HG02852 (cell line): ENCODE data around the gene ADCY5.

Experiments
- ATAC-seq: cut with Tn5 transposase; IDR thresholded peaks from one replicate; pipeline ENCODE4 v1.9.1; 2021; ENCODE audit warnings: mild to moderate bottlenecking, moderate library complexity; ENCODE audit not compliant: unreplicated experiment

The ADCY5 gene

DNA sequence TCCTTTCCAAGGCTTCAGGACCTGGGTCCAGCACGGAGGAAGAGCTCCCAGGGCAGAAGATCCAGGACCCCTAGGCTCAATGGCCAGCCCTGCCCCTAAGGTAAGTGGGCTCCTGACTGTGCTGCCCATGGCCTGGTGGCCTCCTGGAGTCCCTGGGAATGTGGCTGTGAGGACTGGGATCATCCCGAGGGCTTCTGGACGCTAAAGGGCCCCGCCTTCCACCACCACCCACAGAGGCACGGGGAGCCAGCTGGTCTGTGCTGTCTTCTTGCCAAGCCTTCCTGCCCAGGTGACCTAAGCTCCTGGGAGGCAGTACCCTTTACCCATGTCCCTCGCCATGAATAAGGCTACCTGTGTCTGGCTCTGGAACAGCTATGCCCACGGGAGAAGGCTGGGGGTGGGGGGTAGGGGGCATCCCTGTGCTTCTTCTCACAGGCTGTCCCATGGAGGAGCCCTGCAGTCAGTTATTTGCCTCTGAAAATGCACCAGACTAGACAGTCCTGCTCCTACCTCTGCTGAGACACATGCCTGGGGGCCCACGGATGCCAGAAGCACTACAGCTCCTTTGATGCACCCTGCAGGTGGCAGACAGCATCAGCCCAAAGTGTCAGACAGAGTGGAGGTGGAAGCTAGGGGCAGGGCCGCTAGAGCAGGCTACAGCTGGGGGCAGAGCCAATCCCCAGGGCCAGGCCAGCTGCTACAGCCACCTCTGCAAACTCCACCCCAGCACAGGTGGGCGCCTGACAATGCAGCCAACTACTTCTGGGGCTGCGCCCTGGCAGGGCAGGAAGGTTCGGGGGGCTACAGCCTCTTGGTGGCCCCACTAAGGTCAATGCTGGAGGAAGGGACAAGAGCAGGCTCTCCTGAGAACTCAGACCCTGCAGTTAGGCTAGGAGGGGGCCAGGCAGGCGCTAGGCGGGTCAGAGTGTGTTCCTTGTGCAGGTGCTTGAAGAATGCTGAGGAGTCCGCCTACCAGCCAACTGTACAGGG, 156.3 kb downstream of the ADCY5 start:
- no peak for ATAC-seq

DNA sequence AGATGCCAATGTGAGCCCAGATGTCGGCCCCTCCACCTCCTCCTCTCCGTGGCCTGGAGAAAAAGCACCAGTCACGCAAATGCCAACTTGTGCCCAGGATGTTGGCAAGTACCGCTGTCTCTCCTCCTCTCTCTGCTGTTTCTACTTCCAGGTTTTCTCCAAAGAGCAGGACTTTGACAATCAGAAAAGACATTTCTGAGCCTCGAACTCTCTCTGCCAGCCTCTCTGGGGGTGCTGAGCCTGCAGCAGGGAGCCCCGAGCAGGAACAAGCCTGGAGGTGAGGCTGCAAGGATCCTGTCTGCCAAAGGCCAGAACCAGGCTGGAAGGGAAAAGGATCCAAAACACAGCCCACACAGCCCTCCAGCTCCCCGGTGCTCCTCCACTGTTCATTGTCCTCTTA, 157.5 kb downstream of the ADCY5 start:
- no peak for ATAC-seq

DNA sequence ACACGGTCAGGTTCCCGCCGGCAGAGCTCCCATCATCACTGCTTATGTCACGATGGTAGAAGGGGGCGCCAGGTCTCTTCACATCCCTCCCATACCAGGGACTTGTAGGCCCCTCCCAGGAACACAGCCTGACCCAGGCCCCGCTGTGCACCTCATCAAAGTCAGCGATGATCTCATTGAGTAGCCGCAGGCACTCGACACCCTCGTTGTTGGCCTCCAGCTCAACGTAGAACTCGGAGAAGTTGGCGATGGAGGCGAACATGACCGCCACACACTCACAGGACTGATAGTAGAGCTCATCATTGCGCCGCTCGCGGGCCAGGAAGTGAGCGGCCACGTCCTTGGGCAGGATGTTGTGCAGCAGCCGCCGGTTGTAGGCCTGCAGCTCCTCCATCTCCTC, 157.9 kb downstream of the ADCY5 start:
- ATAC-seq: no peak

DNA sequence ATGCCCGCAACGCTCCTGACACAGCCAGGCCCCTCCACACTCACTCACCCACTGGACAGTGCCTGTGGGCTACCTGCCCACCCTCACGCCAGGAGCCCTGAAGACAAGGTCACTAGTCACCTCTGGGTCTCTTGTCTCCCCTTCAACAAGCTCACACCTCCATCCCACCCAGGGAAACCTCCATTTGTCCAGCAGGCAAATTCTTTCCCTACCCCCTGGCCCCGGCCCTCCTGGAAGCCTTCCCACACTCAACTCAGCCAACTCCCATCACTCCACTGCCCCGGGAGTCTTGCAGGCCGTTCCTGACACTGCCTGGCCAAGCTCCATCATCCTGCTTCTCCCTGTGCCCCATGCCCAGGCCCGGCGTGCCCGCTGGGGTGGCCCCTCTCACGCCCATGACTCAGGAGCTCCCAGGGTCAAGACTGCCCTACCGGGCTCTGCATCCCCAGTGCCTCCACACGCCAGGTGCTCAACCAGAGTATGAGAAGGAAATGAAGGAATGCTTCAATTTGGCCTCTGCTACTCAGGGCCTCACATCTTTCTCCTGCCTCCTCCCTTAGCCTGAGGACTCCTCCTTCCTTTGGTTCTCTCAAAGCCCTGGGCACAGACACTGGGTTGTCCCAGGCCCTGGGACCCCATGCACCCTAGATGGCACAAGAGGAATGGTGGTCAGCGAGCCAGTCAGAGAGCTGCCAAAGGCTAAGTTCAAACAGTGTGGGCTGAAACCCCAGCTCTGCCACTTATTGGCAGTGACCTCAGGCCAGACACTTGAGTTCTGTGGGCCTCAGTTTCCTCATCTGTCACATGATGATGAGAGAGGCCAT, 158.6 kb downstream of the ADCY5 start:
- no peak for ATAC-seq

DNA sequence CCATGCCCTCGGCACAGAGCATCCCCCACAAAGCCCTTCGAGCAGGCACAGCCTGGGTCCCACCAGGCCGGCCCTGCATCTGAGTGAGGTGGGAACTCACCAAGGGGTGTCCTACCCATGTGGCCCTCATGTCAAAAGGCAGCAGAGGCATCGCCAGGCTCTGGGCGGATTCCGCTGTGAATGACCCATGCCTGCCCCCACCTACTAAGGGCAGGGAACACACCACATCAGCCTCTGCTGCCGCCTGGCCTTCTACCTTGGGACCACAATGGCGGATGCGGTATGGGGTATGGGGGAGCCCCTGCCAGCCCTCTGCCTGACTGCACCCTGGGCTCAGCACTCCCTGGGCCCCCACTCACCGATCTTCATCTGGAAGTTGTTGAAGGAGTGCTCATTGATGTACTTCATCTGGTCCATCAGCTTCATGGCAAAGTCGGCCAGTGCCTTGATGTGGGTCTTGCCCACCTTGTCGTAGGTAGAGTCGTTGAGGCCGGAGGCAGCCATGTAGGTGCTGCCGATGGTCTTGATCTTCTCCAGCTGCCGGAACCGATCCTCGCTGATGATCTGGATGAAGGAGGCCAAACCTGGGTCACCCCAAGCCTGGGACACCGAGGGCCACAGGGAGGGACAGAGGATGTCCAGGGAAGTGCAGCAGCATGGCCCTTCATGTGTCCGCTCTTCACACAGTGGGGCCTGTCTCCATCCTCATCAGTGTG, 159.3 kb downstream of the ADCY5 start:
- ATAC-seq: no peak

DNA sequence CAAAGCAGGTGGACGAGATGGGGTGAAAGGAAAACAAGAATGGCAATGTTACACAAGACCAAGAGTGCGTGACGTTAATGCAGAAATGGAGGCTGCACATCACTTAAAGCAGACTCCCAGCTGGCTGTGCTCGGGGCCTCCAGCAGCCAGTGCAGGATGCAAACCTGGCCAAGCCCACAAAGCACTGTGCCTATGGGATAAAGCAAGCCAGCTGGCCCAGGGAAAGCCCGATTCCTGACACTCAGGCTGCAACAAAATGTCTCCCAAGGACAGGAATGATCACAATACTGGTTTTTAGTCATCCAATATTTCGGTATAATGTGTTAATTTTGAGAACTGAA, 161.0 kb downstream of the ADCY5 start:
- no peak for ATAC-seq

DNA sequence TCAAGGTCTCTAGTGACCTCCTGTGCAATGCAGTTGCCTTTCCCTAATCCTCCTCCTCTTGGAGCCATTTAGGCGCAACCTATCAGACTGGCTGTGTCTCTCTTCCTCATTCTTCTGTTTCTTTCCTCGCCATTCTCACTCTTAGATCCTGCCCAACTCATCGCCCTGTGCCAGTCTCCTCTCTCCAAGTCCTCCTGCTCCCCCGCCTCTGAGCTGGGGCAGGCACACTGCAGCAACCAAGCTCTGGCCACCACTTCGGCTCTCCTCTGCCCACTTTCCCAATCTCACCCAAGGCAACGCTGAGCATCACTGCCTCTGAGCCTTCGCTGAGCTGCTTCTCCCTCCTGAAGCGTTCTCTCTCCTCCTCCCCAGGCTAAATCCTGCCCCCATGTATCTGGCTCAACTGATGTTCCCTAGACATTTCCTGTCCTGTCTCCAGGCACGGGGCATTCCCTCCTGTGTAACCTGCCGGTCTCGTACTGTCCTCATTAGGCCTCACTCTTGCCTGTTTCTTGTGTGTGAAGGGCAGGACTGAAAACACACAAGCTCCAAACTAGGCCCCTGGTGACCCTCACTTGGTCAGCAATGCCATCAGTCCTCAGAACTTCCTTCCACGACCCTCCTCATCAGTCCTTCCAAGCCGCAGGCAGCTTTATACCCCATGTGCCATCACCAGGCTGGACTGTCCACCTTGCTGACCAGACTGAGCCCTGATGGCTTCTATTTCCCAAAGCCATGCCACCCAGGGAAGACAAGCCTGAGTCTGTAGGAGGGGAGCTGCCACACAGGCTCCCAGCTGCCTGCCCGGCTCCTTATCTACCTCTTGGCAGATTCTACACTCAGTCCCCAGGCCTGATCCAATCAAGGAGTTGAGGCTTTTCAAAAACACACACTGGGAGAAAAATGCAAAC, 161.6 kb downstream of the ADCY5 start:
- ATAC-seq: no peak

DNA sequence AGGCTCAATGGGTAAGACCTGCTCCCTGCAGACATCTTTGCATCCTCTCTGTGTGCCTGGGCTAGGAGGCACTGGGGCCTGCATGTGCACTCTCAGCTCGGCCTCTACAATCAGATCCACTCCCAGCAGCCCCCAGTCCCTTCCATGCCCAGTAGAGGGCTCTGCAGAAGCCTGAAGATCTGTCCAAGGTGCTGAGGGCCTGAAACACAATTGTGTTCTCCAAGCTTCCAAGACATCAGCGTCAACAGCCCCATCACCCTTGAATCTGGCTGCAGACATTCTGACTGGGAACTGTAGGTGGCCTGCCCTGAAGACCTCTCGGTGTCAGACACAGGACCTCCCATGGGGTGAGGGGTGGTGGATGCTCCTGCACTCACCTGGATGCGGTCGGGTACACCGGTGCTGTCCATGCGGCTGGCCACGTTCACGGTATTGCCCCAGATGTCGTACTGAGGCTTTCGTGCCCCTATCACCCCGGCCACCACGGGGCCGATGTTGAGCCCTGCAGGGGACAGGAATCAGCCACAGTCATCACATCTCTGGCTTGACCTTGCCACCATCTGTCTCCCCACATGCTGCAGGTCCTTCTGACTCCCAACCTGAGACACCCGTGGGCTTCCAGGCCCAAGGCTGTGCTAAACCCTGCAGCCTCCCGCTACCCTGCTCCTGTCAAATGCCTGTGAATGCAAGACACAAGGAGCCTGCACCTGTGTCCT, 162.4 kb downstream of the ADCY5 start:
- no peak for ATAC-seq

DNA sequence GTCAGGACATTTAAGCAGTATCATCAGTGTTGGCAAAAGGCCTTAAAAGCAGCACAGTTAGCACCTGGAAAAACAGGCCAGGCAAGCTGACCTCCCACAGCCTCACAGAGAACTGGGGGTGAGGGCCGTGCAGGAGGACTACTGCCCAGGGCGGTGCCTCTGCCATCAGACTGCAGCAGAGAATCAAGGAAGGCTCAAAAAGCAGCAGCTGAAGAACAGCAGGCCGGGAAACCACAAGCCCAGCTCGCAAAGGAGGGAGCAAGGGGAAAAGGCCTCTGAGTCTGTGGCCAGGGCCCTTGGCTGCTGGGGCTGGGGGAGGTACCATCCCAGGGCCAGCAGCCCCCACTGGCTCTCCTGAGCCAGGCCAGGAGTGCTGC, 163.0 kb downstream of the ADCY5 start:
- no peak for ATAC-seq

DNA sequence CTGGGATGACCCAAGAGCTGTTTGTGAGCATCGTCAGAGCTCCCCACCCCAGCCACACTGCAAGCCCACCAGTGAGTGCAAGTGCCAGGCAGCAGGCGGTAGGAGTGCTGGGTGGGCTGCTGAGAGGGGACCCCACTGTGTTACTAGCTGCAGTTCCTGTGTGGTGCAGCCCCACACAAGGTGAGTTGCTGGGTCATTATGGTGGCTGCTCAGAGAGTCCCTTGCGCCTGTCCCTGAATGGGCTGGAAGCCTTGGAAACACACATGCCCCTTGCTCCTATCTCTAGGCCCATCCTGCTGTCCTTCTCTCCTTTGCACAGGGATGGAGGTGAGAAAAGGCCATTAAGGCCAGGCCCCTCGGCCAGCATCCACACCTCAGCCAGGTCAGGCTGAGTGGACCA, 163.4 kb downstream of the ADCY5 start:
- no peak for ATAC-seq

DNA sequence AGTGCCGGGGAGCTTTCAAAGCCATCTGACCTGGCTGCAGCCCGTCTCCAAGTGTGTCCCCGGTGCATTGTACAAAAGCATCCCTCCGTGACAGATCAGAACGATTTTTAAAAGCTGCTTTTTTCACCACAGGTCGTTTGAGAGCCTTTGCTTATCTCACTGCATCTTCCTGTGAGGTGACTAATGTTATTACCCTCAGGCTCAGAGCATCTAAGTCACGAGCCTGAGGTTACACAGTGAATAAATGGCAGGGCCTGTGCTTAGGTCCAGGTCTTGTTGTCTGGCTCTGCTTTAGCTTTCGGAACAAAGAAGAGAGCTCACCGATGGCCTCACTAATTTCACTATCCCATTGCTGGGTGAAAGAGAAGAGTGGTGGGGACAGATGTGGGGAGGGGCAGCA, 163.8 kb downstream of the ADCY5 start:
- no peak for ATAC-seq

DNA sequence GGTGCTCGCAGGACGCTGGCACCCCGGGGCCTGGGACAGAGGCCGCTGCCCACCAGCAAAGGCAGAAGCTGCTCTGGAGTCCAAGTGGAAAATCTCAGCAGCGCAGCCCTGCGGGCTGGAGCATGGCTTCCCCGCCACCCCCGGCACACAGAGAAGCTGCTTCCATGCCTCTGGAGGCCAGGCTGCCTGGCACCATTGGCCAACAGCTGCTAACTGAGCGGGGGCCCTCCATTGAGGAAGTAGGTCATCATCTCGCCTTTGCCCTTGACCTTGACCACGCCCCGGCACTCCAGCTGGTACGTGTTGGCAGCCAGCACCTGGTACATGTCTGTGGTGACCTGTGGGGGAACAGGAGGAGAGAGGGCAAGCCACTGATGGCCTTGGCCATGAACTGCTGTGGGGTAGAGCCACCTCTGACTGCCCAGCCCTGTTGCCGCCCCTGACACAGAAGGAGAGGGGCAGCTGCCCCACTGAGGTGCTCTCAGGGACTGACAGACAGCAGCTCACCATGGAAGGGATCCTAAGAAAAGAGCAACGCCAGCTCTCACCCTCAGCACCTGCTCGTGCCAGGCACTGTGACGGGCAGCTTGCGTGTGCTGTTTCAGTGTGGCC, 164.4 kb downstream of the ADCY5 start:
- no peak for ATAC-seq

DNA sequence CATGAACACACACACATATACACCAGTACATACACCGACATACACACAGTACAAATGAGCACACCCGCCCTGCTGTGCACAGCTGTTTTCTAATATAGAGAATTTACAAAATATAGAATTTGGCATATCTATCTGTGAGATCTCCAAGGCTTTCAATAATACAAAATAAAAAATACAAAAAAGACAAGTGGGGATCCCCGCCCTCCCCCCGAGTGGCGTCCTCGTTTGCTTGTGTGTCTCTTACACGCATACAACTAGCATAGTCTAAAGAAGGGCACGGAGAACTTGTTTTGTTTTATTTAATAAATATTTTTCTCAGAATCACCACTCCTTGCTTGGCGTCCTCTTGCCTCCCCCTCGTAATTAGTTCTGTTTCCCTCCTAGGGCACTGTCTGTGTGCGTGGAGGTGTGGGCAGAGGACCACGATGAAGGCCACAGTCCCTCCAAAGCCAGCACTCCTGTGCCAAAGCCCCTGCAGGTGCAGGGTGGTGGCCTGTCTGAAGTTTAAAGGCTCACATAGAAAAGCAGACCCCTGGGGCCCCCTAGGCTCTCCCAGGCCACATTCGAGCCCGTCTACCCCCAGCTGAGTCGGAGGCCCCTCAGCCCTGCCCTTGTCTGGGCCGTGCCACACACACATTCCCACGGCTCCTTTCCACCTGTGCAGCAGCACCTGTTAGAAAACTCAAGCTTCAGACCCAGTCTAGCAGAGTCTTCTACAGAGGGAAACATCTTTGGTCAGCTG, 165.1 kb downstream of the ADCY5 start:
- ATAC-seq: no peak

DNA sequence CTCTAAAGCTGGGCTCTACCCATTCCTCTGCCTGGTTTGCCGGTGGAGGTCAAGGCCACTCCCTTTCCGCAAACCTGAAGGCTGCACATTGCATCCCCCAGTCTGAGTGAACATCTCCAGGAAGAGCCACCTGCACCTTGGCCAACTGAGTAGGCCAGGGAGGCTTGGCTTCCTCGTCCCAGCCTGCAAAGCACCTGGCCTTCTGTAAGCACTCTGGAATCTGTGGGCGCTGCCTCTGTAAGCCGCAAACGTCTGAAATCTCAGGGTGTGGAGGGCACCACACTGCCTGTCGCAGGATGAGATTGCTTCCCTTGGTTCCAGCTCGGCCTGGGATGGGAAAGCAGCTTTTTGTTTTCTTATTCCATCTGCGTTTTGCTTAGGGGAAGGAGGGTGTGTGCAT, 165.8 kb downstream of the ADCY5 start:
- no peak for ATAC-seq

DNA sequence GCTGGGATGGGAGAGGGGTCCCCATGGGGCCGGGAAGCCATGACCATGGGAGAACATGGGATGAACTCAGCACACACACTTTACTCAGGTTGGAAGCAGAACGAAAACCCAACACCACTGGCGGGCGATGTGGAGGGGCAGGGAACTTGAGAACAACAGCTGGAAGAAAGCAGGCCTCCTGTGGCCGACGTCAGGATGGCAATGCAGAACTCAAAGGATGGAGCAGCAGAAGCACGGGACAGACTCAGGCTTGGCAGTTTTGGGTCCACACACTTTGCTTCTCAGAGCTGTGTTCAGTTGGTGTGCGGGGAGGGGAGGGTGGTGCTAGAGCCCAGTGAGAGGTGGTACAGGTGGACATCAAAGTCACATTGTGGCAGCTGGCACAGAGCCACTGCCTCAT, 166.4 kb downstream of the ADCY5 start:
- no peak for ATAC-seq

DNA sequence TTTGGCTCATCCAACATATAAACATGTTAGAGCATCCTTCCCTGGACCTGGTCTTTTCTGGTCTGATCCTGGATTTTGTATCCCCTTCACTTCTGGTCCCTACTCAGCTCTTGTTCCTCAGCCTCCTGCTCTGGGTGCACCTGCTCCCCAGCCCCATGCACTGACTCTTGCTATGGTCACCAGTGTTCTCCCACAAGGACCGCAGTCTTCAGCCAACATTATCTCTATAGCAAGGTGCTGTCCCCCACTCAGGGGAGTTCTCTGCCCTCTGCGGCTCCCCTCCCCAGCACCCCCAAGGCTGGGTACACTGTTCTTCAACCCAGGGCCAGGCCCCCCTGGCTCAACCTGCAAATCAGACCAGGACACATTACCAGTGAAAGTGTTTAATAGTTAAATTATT, 167.0 kb downstream of the ADCY5 start:
- ATAC-seq: no peak

DNA sequence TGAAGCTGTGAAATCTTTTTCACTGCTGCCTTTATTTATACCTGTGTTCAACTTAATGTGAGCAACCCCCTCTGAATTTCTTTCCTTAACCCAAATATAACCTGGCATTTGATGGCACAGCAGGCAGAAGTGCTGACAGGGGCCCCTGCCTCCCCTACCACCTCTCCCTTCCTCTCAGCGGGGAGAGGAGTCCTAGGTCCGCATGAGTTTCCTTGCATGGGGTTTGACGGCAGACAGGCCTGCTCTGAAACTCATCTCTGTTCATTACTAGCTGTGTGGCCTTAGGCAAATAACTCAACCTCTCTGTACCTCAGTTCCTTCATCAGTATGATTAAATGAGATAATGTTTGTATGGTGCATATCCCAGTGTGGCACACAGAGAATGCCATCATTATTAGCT, 167.5 kb downstream of the ADCY5 start:
- no peak for ATAC-seq

DNA sequence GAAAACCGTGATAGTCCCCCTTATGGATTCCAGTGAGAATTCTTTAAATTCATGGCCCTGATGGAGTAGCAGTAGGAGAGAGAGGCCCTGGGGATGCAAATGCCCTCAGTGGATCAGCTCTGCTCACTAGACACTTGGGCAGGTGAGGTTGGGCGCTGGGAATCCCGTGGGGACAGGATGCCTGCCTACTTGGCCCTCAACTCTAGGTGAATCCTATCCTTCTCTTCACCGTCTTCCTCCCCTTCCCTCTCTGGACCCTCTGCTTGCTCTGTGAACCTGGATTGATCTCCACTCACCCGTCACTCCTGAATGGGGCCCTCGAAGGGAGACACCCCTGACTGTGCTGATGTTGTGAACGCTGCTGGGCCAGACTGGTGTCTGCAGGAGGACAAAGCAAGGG, 169.8 kb downstream of the ADCY5 start:
- ATAC-seq: no peak

DNA sequence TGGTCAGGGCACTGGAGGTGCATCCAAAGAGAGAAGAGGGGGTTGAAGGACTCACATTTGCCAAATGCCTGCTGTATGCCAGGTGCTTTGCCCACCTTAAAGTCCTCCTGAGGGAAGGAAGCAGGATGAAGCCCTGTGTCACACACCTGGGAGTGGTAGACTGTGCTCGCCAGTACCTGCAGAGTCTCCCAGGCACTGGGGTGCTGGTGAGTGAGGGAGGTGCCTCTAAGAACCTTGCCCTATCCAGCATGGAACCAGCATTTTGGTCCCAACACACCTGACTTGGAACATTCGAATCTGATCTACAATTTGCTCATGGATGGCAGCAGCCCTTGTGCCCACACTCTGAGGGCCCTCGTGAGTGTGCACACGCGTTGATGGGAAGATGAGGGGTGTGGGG, 170.4 kb downstream of the ADCY5 start:
- ATAC-seq: no peak
